ENCODE results near the gene ODC1.
"Not testable (repeated sequence)": the region's sequence is repeated elsewhere in the genome, so short reads cannot be mapped to it uniquely, and the experiment has no call there.

ODC1 gene

GRCh38 chr2:10447895-10448575, at the start of gene ODC1:
Gene ODC1 (minus strand): TSS chr2:10448327. CDS start chr2:10445032, 3,295 bp downstream.
- peak; percentile 99 to 100 (median 100) for DNase-seq

DNA sequence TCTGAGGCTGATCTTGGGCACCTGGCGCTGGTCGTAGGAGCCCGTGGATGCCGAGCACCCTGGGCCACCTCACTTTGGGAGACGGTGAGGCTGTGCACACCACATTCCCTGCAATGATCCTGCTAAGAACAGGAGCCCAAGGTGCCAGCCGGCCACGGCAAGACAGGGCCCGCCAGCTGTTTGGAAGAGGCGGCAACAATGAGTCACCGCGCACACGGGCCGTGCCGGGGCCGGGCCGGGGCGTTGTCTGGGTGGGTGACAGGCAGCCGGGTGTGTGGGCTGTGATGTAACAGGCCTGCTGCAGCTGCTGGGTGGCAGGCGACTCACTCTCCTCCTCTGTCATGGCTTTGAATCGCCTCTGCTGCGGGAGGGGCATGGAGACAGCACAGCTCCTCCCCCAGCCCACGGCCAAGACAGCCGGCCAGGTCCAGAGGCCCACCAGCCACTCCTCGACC, 49.7 kb upstream of the ODC1 start:
- DNase-seq = peak in 2 of 3 experiments; percentile 36 to 58

- DNase-seq = no peak
Measured at GRCh38 chr2:10495988-10496313, 47.8 kb upstream of the ODC1 start.

GRCh38 chr2:10495311-10495987, 47.3 kb upstream of the ODC1 start:
- peak in 2 of 3 experiments; percentile 9 to 31 for DNase-seq

- no peak for DNase-seq
Measured at GRCh38 chr2:10494351-10495066, 46.4 kb upstream of the ODC1 start.

GRCh38 chr2:10493634-10494281, 45.6 kb upstream of the ODC1 start:
- DNase-seq = no peak

- no peak for DNase-seq
Measured at GRCh38 chr2:10493075-10493633, 45.0 kb upstream of the ODC1 start.

DNA sequence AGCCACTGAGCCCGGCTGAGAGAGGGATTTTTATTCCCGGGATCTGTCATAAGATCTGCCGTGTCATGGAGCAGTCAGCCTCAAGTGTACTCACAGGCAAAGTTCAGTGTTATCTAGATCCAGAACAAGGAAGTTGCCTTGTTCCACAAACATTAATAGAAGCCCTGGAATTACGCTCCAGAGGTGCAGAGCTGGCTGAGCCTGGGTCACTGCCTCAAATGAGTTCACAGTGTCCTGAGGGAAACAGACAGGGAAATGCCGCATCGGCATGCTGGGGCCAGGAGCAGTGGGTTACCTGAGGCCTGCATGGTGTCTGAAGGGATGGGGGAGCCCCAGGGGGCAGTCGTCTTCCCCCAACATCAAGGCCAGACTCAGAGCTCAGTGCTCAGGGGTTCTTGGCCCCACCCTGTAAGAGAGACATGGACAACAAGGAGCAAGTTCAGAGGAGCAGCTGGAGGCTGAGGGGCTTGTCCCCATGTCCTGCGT, 42.7 kb upstream of the ODC1 start:
- no peak for DNase-seq

DNA sequence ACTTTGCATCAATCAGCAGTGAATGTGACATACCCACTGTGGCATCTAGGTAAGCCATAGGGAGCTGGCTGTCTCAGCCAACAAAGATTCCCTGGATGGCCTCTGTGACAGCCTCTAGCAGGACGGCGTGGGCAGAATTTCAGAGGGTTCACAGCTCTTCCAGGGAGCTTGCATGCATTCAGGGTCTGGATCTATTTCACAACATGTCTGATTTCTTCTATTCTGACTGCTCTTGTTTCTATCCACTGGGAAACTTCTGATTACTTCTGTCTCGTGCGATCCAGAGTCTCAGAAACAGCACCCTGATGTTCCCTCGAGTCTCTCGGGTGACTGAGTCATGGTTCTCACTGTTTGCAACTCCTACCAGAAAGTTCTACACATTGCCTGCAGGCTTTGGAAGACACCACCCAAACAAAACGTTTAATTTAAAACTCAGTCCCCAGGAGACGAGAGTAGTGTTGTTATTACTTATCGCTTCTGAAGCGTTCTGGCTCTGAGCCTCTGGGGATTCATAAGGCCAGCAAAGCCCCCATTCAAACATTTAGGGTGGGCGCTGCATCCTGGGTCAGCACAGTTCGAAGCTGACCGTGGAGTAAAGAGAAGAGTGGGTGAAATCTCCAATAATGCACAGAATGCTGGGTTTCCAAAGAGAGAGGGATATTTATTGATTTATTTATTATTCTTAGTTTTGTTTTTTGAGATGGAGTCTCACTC, 41.9 kb upstream of the ODC1 start:
- DNase-seq = no peak

DNA sequence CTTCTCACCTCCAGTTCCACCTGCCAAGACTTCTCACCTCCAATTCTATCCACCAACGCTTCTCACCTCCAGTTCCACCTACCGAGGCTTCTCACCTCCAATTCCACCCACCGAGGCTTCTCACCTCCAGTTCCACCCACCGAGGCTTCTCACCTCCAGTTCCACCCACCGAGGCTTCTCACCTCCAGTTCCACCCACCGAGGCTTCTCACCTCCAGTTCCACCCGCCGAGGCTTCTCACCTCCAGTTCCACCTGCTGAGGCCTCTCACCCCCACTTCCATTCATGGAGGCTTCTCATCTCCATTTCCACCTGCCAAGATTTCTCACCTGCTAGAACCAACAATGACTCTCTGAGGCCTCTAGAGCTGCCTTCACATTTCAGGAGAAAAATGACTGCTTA, 40.0 kb upstream of the ODC1 start:
- not testable (repeated sequence) for DNase-seq

- not testable (repeated sequence) for DNase-seq
Measured at GRCh38 chr2:10487741-10488104, 39.6 kb upstream of the ODC1 start.

DNA sequence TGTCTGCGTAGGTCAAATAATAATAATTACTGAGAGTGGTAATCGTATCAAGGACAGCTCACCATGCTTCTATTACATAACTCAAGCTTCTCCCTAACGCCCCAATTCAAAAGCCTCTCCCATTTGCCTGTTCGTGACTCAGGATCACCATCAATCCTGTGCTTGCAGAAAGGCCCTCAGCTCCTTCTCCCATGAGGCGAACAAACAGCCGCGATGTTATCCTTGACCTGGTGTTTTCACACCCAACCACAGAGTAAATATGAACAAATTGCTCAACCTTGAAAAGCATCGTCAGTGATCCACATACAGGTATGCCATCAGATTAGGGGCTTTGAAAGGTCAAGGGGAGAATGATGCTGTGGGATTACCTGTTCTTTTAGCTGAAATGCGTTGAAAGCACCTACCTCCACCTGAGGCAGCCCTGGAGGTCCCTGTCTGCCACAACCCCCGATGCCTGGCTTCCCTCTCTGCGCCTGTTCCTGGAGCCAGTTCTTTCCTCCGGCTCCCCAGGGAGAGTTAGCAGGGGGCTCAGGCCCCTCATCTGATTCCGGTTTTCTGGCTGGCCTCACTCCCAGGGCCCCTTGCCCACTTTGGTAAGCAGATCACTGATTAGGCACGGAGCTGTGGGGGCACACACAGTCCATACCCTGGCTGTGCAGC, 39.1 kb upstream of the ODC1 start:
- DNase-seq = peak in 2 of 3 experiments; percentile 19 to 21

GRCh38 chr2:10486601-10487079, 38.5 kb upstream of the ODC1 start:
- peak in 2 of 3 experiments; percentile 11 to 55 for DNase-seq

DNA sequence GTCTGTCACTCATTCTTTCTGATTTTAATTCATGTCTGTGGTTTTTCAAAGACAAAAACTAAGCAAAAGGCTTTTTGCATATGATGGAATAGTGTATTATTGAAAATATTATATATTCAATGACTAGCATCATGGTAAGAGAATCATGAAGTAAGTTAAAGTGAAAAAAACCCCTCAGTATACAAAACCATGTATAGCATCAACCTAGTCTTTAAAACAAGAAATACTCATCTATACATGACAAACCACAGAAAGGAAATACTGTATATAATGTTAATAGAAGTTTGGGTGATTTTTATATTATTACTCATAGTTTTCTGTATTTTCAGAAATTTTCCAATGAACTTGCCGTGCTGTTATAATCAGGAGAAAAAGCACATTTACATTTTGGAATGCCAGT, 38.0 kb upstream of the ODC1 start:
- no peak for DNase-seq

DNA sequence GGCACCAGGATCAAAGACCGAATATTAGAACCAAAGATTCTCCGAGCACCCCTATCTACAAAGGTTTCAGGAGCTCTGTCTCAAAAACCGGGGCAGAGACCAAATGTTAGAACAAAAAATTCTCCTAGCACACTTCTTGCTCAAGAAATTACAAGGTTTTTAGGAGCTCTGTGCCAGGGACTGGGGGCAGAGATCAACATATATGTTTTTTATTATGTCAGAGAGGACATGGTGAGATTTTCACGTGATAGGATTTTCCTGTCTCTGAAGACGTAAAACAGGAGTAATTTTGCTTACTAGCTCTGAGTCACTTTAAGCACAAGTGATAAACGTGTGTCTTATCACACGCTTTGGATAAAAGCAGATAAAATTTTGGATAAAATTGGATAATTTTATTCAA, 34.8 kb upstream of the ODC1 start:
- DNase-seq = no peak

DNA sequence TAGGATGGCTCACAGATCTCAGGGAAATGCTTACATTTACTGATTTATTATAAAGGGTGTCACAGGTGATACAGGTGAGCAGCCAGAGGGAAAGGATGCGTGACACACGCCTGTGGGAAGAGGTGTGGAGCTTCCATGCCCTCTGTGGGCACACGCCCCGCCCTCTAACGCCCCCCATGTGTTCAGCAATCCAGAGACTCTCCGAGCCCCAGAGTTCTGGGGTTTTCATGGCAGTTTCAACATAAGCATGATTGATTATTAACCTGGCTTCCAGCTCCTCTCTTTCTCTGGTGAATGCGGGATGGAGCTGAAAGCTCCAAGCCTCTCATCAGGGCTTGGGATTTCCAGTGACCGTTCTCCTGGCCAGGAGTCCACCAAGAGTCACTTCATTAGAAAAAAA, 34.3 kb upstream of the ODC1 start:
- DNase-seq = no peak

GRCh38 chr2:10481666-10482157, 33.6 kb upstream of the ODC1 start:
- DNase-seq = no peak

DNA sequence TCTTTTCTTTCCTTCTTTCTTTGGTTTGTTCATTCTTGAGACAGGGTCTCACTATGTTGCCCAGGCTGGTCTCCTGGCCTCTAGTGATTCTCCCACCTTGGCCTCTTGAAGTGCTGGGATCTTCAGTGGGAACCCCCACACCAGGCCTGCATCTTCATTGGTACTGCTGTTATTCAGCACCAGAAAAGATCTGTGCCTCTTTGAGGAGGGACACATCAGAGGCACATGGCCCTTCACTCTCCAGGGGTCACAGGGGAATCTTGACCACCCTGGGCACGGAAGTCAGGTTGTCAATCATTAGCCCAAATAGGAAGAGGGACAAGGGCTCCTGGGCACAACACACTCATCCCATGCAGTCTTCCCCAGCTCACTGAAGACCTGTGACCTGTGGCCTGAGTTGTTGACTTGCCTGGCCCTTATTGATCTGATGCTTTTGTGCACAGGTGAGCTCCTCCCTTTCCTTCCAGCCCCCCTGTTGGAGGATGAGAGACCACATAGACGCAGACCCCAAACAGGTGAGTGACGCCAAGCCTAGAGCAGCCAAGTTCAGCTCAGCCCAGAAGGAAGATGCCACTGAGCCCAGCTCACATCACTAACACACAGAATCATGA, 33.0 kb upstream of the ODC1 start:
- DNase-seq = no peak

DNA sequence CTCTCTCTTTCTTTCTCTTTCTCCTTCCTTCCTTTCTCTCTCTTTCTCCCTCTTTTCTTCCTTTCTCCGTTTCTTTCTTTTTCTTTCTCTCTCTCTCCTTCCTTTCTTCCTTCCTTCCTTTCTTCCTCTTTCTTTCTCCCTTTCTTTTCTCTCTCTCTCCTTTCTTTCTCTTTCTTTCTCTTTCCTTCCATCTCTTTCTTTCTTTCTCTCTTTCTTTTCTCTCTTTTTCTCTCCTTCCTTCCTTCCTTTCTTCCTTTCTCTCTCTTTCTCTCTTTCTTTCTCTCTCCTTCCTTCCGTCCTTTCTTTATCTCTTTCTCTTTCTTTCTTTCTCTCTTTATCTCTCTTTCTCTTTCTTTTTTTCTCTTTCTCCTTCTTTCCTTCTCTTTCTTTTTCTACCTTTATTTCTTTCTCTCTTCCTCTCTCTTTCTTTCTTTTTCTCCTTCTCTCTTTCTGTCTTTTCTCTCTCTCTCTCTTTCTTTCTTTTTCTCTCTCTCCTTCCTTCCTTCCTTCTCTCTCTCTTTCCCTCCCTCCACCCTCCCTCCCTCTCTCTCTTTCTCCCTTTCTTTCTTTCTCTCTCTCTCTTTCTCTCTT, 32.3 kb upstream of the ODC1 start:
- no peak for DNase-seq

- DNase-seq = no peak
Measured at GRCh38 chr2:10478916-10479315, 30.8 kb upstream of the ODC1 start.

DNA sequence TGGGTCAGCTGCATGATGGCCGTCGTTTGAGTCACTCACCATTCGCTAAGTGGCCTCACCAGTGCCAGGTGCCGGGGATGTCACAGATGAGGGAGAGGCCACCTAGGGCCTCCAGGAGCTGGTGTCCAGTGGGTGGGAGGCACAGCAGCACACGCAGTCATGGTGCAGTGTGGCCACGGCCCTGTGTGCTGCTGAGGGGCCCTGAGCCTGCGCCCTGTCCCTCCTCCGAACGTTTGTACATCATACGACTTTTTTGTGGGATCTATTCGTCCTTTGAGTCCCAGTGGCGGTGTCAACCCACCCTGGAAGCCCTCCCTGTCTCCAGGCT, 30.1 kb upstream of the ODC1 start:
- DNase-seq = no peak
